DMS79 (cell line): ENCODE measurements around the gene LSAMP.
"Not testable (repeated sequence)": the region's sequence is repeated elsewhere in the genome, so short reads cannot be mapped to it uniquely, and the experiment has no call there.

Source experiments
- DNase-seq: peaks from one replicate; lab custom pipeline; 2025; lab: John Stamatoyannopoulos, UW

LSAMP gene

GRCh38 chr3:115890579-115890978 lies 554.7 kb downstream of the LSAMP start:
- DNase-seq = no peak

GRCh38 chr3:115885621-115886020 lies 559.7 kb downstream of the LSAMP start:
- DNase-seq = no peak

GRCh38 chr3:115877615-115877899 lies 567.7 kb downstream of the LSAMP start:
- no peak for DNase-seq

GRCh38 chr3:115876876-115877614 lies 568.2 kb downstream of the LSAMP start:
- no peak for DNase-seq

GRCh38 chr3:115875460-115875859 lies 569.8 kb downstream of the LSAMP start:
- no peak for DNase-seq

- no peak for DNase-seq
These were observed 573.6 kb downstream of the LSAMP start for GRCh38 chr3:115871735-115872134.

GRCh38 chr3:115864911-115865310 lies 580.4 kb downstream of the LSAMP start:
- DNase-seq = no peak

- no peak for DNase-seq
These were observed 582.4 kb downstream of the LSAMP start for GRCh38 chr3:115862849-115863248.

GRCh38 chr3:115862099-115862498 lies 583.2 kb downstream of the LSAMP start:
- DNase-seq = no peak

GRCh38 chr3:115861166-115861733 lies 584.0 kb downstream of the LSAMP start:
- no peak for DNase-seq

GRCh38 chr3:115860766-115861165 lies 584.5 kb downstream of the LSAMP start:
- DNase-seq = no peak

GRCh38 chr3:115859002-115859807 lies 586.1 kb downstream of the LSAMP start:
- DNase-seq = no peak

GRCh38 chr3:115857518-115858136 lies 587.7 kb downstream of the LSAMP start:
- DNase-seq = no peak

- DNase-seq = no peak
These were observed 589.4 kb downstream of the LSAMP start for GRCh38 chr3:115855911-115856310.

- no peak for DNase-seq
These were observed 592.2 kb downstream of the LSAMP start for GRCh38 chr3:115853104-115853503.

- DNase-seq = no peak
These were observed 593.0 kb downstream of the LSAMP start for GRCh38 chr3:115852278-115852677.

- DNase-seq = no peak
These were observed 593.7 kb downstream of the LSAMP start for GRCh38 chr3:115851571-115851970.

- DNase-seq = no peak
These were observed 596.6 kb downstream of the LSAMP start for GRCh38 chr3:115848641-115849040.

- no peak for DNase-seq
These were observed 599.3 kb downstream of the LSAMP start for GRCh38 chr3:115845986-115846385.

GRCh38 chr3:115844729-115845128 lies 600.6 kb downstream of the LSAMP start:
- not testable (repeated sequence) for DNase-seq

GRCh38 chr3:115843206-115843605 lies 602.1 kb downstream of the LSAMP start:
- no peak for DNase-seq

GRCh38 chr3:115839246-115839645 lies 606.0 kb downstream of the LSAMP start:
- DNase-seq = no peak

- DNase-seq = no peak
These were observed 606.5 kb downstream of the LSAMP start for GRCh38 chr3:115838786-115839185.
